ENCODE measurements around the gene RNASEH2B.

DNA sequence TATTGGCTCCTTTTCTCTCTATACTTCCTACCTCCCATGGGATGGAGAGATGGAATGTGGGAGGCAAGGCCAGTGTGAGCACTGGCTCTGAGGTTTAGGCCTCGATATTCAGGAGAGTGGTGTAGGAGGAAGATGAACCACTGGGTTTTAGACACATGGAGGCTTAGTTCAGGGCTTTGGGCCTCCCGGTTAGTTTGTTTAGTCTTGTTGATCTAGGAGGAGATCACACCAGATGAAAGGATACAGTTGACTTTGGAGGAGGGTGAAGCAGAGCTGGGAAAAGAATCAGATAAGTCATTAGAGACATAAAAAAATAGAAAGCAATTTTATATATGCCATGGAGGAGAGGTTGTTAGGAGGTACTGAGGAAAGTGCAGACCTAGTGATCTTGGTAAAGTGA, 30.9 kb downstream of the RNASEH2B start:
- TF ChIP-seq, protein P1, sequence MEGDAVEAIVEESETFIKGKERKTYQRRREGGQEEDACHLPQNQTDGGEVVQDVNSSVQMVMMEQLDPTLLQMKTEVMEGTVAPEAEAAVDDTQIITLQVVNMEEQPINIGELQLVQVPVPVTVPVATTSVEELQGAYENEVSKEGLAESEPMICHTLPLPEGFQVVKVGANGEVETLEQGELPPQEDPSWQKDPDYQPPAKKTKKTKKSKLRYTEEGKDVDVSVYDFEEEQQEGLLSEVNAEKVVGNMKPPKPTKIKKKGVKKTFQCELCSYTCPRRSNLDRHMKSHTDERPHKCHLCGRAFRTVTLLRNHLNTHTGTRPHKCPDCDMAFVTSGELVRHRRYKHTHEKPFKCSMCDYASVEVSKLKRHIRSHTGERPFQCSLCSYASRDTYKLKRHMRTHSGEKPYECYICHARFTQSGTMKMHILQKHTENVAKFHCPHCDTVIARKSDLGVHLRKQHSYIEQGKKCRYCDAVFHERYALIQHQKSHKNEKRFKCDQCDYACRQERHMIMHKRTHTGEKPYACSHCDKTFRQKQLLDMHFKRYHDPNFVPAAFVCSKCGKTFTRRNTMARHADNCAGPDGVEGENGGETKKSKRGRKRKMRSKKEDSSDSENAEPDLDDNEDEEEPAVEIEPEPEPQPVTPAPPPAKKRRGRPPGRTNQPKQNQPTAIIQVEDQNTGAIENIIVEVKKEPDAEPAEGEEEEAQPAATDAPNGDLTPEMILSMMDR (IDR thresholded peaks at IDR 0.05; ENCODE audit: low read depth, low read length): no peak
- no peak for TF ChIP-seq POLR2A (IDR thresholded peaks at IDR 0.05; ENCODE audit: extremely low read depth, insufficient read length)
- TF ChIP-seq, protein P2, sequence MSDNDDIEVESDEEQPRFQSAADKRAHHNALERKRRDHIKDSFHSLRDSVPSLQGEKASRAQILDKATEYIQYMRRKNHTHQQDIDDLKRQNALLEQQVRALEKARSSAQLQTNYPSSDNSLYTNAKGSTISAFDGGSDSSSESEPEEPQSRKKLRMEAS (IDR thresholded peaks at IDR 0.05; ENCODE audit: low read depth, low read length): no peak

All from NB4 (cell line).